Measurements from ENCODE around the gene ATF7.

GRCh38 chr12:53643232-53643979, 17.2 kb upstream of the ATF7 start:
- TF ChIP-seq POLR2A (IDR thresholded peaks at IDR 0.05) (no peak), POLR2AphosphoS5 (IDR thresholded peaks at IDR 0.05) (no peak), CTCF (IDR thresholded peaks at IDR 0.05) (no peak)
